Measurements from ENCODE around the gene TBPL1.
"Not testable (repeated sequence)": the region's sequence is repeated elsewhere in the genome, so short reads cannot be mapped to it uniquely, and the experiment has no call there.

The TBPL1 gene

GRCh38 chr6:133953634-133954415 is 801 bp downstream of the TBPL1 start:
- no peak for DNase-seq (ENCODE audit: low spot score)

DNA sequence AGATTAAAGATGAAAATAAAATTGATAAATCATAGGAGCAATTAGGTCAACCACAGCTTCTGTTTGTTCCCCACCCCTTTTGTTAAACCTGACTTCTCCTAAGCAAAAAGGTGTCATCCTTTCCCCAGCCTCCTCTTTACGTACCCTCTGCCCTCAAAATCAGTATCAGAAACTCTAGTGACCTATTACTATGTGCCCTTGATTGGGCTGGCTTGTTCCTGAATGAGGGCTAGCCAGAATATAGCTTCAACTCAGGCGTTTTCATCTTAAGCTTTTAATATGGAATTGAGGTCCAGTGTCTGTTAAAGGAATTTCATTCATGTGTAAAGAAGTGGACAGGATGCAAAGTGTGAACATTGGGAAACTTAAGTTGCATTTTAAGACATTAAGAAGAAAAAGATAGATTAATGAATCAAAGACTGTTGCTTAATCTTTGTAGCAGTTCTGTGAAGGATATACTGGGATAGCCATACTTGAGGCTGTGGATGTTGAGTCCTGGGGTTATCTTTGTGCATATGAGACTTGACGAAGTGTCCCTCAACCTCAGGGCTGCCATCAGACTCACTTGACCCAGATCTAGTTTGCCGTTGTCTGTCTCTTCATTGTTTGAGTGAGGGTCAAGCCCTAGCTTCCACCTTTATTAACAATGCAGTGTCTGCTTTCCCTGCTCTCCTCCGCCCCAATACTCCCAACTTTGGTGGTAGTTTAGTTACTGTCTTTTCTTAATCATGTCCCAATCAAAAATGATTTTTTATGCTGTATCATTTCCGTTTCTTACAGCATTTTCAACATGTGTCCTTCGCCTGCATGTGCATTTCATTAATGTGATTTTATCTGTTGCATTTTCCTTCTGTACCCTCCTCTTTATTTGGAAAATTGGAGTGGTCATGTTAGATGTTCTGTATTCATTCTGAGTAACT is 1.9 kb downstream of the TBPL1 start:
- DNase-seq (ENCODE audit: low spot score), result no peak

GRCh38 chr6:133955582-133956415 is 2.8 kb downstream of the TBPL1 start:
- DNase-seq (ENCODE audit: low spot score), result no peak

DNA sequence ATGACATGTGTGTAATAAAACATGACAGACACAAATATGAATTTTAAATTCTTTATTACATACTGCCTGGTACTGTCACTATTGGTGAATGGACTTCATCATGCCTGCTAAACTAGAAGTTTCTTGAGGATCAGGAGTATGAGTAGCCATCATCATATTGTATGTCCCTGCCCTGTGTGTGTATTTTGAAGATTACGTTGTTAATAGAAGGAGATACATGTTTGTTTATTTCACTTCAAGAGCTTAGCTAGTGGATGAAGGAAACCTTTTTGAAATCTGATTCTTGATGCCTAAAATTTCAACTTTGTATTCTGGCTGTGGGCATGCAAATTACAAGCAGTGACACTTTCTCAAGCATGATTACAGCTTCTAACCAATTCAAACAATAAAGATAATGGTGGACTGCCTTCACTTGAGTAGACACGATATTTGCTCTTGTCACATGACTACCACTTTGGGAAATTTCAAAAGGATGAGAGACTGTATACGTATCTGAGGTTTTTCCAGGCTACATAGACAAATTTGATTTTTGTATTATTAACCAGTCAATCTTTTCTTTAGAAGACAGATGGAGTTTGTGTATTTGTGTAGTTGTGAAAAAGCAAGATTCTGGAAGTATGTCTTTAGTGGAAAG is 3.5 kb downstream of the TBPL1 start:
- DNase-seq (ENCODE audit: low spot score), result no peak

DNA sequence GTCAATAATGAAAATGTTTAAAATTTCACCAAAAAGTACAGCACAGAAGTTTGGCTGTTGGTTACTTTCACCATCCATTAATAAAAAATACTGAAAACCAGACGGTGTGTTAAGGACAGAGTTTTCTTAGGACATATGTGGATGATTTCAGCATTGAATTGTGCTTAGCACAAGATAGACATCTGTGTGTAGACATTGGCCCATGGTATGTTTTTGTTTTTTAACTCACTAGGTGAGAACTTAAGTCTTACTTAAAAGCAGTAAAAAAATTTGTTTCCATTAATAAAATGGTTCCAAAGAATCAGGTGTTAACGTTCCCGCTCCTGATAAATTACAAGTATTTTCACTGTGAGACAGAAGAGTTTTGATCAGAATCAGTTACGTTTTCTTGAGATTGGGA is 4.2 kb downstream of the TBPL1 start:
- no peak for DNase-seq (ENCODE audit: low spot score)

DNA sequence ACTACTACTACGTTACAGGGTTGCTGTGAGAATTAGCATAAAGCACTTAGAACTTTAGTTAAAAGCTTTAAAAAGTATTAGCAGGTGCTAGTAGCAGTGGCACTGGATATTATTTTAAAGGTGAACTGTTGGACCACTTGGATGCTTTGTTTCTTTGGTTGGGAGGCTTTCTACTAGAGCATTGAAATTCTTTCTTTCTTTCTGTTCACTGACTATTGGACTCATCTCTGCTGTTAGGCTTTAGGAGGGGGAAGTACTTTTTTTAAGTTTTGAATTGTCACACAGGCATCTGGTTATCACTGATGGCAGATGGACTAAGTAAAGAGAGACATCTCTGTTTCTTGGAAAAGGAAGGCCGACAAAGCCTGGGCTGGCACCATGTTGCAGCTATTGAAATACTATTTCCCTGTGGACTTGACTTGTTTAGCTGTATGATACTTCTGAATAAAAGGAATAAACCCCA is 4.8 kb downstream of the TBPL1 start:
- no peak for DNase-seq (ENCODE audit: low spot score)

- DNase-seq (ENCODE audit: low spot score), result no peak
Observed at GRCh38 chr6:133958791-133959190, 5.8 kb downstream of the TBPL1 start.

- DNase-seq (ENCODE audit: low spot score), result no peak
Observed at GRCh38 chr6:133959667-133960368, 6.8 kb downstream of the TBPL1 start.

- no peak for DNase-seq (ENCODE audit: low spot score)
Observed at GRCh38 chr6:133961831-133962230, 8.8 kb downstream of the TBPL1 start.

DNA sequence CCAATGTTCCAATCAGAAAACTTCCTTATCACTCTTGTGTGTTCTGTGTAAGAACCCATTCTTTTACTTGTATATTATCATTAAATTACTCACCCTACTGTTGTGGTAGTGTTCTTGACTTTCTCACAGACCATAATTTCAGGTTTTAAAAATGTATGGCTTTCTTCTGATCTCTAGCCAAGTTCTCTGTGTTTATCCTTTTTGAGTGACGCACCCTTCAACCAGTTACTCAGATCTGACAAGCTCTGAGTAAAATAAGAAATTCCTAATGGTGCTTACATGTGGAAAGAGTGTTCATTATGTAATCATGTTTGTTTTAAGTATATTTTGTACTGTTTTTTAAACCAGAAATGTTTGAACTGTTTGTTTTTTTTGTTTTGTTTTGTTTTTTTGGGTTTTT is 11.0 kb downstream of the TBPL1 start:
- no peak for DNase-seq (ENCODE audit: low spot score)

GRCh38 chr6:133964702-133965101 is 11.7 kb downstream of the TBPL1 start:
- no peak for DNase-seq (ENCODE audit: low spot score)

DNA sequence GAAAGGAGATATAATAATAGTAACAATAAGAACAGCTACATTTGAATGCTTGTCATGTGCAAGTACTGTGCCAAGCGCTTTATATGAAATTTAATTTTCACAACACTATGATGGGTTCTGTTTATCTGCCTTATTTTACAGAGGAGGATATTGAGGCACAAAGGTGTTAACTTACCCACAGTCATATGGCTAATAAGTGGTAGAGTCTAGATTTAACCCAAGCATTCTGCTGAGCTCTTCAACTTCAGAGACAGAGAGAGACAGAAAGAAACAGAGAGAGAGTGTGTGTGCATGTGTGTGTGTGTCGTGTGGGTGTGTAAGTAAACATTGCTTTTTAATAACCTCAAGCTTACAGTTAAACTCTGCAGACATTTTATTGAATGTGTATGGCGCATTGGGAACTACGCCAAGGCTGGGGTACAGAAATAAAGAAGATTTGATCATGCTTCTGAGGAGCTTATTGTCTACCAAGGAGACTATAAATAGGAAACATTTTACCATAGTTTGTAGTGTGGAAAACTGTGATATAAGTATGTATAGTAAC is 12.9 kb downstream of the TBPL1 start:
- DNase-seq (ENCODE audit: low spot score), result no peak

DNA sequence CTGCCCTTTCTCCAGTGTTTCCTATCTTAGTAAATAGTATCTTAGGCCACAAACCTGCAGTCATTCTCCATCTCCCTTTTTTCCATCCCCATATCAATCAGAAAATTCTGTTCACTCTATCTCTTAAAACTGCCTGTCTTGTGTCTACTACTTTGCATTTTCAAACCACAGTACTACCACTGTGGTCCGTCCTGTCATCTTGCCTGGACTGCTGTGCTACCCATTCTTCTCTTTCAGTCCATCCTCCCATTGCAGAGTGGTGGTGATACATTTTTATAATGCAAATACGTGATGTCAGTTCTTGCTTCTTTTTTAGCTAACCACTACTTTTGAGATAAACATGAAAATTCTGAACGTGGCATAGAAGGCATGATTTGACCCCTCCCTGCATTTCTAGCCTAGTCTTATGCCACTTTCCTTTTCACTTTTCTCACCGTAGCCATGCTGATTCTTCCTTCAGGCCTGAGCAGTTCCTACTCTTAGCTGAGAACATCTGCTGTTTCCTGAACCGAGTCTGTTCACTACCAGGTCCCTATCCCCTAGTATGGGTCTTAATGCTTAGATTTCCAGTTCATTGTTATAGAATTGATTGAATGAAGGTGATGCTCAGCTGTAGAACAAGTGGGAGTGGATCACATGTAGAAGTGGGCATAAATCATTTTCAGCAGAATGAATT is 13.8 kb downstream of the TBPL1 start:
- DNase-seq (ENCODE audit: low spot score), result no peak

DNA sequence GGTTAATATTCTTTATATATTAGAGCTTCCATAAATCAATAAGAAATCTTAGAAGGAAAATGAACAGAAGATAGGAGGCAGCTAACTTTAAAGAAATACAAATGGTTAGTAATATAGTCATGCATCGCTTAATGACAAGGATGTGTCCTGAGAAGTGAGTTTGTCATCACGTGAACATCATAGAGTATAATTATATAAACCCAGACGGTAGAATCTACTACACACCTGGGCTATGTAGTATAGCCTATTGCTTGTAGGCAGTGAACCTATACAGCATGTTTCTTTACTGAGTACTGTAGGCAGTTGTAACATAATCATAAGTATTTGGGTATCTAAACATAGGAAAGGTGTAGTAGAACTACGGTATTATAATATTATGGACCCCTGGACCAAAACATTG is 14.3 kb downstream of the TBPL1 start:
- DNase-seq (ENCODE audit: low spot score), result no peak

GRCh38 chr6:133967835-133968234 is 14.8 kb downstream of the TBPL1 start:
- DNase-seq (ENCODE audit: low spot score), result not testable (repeated sequence)

DNA sequence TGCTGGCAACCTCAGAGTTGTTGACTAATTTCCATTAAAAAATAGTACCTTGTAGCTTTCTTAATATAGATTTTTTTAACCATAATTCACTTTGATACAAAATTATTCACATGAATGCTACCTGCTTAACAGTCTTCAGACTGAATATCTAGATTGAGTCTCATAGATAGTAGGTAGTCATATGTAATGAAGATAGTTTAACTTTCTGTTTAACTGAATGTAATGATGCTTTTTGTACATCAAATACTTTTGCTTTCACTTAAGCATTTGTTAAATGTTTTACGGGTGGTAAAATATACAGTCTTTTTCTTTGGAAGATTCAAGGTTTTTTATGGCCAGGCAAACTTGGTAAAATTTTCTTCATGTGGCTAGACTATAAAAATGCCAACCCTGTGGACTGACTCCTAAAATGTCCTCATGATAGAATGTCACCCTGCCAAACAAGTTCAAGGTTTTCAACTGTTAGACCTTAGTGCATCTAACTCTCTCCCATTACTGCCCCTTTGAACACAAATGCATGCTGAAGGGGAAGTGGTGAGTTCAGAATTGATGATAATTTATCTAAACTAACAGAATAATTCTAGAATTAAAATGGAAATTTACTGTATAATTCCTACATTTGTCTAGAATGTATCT is 16.4 kb downstream of the TBPL1 start:
- no peak for DNase-seq (ENCODE audit: low spot score)

GRCh38 chr6:133969921-133970295 is 16.9 kb downstream of the TBPL1 start:
- no peak for DNase-seq (ENCODE audit: low spot score)

DNA sequence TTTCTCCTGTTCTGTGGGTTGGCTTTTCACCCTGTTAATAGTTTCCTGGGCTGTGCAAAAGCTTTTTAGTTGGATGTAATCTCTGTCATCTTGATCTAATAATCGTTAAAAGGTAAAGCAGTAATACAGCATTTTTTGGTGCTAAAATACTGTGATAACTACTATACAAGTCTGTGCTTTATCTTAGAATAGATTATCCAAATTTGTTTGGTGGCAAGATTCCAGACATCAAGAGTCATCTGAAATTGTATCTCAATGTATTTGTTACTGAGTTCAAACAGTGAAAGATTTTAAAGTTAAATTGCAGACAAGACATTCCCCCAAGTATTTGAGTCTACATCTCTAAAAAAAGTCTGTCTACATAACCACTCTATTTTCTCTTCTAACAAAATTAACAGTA is 18.8 kb downstream of the TBPL1 start:
- DNase-seq (ENCODE audit: low spot score), result no peak

GRCh38 chr6:133972388-133972787 is 19.4 kb downstream of the TBPL1 start:
- DNase-seq (ENCODE audit: low spot score), result no peak

All from SW480 (cell line).